Dedifferentiated amniotic fluid mesenchymal stem cell (primary cell): ENCODE data around the gene ASCC3.

ENCODE experiments used
- DNase-seq: peaks from one replicate; pipeline ENCODE4 v3.0.0-alpha.2; 2016; ENCODE audit errors: extremely low spot score

The ASCC3 gene

DNA sequence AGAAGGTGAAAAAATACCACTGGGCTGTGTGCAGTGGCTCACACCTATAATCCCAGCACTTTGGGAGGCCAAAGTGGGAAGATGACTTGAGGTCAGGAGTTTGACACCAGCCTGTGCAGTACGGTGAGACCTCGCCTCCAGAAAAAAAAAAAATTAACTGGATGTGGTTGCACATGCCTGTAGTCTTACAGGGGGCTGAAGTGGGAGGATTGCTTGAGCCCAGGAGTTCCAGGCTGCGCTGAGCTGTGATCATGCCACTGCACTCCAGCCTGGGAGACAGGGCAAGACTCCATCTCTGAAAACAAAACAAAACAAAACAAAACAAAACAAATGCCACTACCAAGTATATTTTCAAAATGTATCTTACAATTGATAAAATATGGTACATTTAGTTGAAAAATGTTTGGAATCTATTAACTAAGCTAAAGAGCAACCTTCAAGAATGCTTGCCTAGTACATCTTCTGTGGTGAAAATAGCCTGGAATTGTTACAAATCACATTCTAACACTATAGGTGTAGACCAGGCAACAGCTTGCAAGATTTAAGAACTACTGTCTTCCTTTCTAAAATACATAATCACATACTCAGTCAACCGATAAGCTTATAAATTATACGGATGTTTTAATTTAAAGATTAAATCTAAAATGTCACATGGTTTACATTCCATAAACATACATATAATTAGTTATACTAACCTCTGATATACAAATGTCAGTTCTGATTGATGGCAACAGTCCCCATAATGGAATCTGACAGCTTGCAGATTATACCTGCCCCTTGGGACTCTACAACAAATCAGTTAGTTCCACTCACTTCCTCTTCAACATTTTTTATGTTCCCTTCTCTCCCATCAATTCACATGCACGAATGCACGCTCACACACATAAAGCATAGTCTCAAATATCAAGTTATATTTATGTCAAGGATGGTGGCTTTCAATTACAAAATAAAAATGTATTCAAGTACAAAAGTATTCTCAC, 150.8 kb downstream of the ASCC3 start:
- DNase-seq = no peak

DNA sequence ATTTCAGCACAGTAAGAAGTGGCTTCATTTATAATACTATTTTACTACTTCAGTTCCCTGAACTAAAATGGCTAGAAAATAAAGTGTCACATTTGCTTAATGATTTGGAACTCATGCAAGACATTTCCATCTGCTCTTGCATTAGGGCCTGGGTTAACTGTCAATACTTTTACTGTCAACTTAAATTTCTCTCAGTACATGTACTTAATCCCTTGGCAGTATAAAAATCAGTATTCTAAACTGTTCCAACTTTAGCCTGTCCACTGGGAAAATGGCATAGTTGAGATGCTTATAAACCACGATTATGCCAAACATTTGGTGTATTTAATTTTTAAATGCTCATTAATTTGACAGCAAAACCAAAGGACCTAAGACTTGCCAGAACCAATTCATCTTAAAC, 154.5 kb downstream of the ASCC3 start:
- peak; percentile 20 for DNase-seq

DNA sequence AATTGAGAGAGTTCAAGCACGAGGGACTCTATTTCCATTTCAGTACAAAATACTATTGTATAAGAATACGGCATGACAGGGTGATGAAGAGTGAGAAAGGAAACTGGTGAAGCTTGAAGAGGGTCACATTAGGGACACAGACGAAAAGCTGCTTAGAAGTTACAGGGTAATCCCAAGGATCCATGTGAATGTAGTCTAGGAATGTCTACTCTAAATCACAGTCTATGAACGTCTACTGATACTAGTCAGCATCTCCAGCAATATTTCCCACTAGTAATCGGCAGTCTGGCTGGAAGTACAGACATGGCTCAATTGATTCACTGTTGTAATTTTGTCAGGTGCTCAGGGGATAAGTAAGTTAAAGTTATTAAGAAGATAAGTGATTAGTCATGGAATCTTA, 156.4 kb downstream of the ASCC3 start:
- no peak for DNase-seq

DNA sequence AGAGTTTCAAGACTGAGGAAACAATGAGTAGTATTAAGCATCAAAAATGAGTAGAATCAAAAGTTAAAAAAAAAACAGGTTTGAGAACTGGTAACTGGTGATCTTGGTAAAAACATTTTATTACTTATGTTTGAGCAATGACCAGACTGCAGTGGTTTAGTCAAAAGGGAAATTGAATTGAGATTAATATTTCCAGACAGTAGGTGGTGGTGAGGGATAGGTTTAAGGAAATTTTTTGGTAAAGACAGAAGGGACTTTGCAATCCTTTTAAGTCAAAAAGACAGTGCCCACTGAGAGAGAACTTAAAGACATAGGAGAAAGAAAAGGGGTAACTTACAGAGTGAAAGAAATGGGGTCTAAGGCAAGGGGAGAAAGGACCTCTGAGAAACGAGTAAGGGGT, 156.9 kb downstream of the ASCC3 start:
- no peak for DNase-seq

DNA sequence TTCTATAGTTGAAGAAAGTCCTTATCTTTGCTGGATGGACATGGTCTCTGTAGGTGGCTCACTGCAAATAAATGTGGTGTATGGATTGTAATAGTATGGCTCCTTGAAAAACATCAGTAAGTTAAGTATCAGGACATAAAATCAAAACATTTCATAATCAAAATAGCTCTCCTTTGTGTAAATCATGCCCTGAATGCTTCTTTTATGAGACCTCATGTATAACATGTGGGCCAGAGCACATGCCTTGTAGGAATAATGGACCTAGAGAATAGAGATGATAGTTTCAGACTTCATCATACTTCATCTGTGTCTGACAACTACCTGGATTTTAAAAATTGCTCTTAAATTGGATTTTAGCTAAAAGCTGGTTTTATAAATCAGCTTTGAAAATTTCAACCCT, 159.9 kb downstream of the ASCC3 start:
- no peak for DNase-seq

DNA sequence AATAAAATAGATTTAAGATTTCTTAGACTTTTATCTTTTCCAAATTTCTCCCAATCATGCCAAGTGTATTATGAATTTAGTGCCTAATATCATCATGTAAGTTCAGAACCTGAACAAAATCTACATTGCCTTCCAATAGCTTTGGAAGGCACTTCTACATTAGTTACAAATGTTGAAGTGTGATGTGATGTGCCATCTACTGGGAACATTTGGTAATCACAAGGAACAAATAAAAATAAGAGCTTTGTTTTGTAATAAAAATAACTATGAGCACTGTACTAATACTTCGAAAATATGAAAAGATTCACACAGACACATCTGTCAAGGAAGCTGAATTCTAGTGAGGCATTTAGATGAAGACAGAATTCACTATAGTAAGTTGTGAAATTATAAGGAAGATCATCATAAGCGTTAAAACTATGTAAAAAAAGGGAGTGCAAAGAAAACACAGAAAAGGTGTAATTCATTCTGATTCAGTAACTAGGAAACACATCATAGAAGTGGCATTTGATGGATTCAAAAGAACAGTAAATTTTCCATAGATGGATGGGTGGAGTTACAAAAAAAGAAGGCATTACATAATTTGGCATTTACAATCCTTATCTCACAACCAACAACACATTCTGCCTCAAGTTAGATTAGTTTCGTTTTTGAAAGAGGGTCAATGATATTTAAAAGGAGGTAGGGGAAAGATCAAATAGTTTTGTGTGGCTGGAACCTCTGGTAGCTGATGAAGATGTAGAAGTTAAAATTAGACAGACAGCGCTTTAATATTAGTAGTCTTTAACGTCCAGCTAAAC, 161.0 kb downstream of the ASCC3 start:
- peak; percentile 44 for DNase-seq

DNA sequence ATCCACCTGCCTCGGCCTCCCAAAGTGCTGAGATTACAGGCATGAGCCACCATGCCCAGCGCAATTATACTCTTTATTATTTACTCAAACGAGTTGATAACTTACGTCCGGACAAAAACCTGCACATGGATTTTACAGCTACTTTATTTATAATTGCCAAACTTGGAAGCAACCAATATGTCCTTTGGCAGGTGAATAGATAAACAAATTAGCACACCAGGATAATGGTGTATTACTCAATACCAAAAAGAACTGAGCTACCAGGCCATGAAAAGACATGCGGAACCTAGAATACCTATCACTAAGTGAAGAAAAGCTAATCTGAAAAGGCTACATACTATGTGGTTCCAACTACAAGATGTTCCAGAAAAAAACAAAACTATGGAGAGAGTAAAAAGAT, 168.1 kb downstream of the ASCC3 start:
- DNase-seq = no peak

DNA sequence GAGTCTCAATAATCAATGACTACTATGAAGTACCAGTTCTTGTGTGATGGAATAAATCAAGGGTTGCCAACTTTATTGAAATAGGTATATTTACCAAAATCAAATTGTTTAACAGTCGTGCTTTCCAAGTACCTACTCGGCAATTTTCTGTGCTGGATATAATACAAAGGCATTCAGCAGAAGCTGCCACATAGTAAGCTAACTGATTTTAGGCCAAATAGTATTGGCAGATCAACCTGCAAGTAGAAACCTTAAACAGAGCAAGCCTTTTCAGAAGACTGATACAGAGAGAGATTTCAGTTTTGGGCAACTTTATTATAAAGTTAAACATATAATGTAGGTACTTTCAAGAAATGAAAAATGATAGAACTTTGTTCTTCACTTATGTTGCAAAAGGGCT, 174.6 kb downstream of the ASCC3 start:
- DNase-seq = no peak

DNA sequence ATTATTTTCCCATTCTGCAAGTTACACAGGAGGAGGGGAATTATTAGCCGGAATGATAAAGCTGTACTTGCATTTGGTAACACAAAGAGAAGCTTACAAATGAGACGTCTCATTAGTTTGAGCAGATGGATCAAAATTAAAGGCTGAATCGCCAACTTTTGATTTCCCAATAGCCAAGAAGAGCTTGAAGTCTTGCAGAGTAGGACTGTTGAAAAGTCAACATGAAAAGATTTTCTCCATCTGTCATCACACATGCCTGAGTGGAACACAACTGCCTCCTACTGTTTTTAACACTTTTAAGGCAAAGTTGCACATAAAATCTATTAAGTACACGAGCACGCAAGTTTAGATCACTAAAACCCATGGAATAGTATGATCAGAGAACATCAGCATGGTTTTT, 176.2 kb downstream of the ASCC3 start:
- DNase-seq = no peak

DNA sequence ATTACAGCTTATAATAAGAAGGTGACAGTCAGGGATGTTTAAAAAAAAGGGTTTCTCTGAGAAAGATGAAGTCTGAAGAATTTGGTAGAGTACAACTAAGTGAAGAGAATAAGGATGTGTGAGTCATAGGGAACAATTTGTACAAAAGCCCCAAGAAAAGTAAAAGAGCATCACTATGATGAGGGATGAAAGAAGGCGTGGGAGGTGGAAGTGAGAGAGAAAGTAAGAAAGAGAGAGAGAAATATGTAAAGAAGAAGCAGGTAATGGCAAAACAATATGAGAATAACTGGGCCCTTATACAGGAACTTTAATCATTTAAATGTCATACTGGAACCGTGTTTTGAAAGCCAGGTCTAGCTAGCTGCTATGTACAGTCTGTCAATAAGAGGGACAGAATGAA, 179.4 kb downstream of the ASCC3 start:
- DNase-seq = no peak

DNA sequence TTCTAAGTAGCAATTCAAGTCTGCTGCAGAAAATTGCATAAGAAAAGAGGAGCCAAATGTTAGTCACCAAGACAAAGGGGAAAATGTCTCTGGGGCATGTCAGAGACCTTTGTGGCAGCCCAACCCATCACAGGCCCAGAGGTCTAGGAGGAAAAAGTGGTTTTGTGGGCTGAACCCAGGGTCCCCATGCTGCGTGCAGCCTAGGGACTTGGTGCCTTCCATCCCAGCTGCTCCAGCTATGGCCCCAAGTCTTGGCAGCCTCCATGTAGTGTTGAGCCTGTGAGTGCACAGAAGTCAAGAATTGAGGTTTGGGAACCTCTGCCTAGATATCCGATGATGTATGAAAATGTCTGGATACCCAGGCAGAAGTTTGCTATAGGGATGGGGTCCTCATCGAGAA, 181.1 kb downstream of the ASCC3 start:
- DNase-seq = no peak

DNA sequence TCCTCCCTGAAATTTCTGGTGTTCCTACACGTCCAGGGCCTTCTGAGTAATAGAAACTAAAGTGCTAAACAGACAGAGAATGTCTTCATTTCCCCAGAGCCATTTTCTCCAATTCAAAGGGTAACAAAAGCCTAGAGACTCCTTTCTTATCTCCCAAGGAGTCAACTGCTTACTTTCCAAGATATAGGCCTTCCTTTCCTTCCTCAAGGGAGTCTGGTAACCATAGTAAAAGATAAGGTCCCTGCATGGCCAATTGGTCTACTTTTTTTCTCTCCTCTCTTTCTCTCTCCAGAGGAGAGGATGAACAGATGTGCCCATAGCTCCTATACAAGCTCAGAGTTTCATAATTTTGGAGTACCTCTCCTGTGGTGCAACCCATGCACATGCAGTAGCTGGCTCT, 185.7 kb downstream of the ASCC3 start:
- DNase-seq = no peak

DNA sequence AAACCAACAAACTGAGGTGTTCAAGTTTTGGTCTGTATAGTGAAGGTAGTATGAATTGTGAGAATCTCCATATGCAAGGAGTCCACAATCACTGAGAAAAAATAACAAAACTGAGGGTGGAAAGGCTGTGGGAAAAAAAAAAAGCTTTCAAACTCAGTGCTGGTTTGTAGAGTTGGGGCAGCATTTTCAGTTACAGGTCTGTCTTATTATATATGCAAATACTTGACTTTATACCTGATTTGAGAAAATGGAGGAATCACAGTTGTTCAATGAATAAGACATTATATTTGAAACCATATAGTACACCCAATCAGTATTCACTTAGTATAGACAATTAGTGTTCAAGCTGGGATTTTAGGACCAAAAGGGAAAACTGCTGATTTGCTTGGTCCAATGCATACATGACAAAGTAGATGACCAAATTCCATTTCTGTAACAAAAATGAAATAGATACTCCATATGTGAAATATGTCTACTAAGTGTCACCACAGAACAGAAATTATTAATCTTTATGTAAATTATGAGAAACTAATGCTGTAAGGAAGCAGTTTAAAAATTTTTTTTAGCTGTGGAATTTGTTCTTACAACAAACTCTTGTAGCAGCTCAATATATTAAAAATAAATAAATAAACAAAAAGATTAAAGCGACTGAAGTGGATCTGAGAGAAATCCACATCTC, 187.7 kb downstream of the ASCC3 start:
- no peak for DNase-seq

DNA sequence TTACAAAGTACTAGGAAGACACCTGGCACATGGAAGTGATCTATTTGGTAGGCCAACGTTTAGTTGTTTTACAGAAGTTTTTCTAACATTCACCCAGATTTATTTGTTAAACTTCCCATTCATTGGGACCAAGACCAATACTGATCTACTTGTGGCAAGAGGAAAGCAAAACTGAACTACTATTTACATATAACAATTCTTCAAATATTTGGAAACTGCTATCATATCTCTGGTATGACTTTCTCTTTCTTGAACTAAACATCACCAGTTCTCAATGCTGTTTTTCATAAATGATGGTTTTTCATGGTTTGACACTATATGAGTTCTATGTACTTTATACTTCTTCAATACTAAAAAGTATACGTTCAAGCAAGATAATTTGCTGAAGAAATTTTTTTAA, 189.2 kb downstream of the ASCC3 start:
- no peak for DNase-seq

DNA sequence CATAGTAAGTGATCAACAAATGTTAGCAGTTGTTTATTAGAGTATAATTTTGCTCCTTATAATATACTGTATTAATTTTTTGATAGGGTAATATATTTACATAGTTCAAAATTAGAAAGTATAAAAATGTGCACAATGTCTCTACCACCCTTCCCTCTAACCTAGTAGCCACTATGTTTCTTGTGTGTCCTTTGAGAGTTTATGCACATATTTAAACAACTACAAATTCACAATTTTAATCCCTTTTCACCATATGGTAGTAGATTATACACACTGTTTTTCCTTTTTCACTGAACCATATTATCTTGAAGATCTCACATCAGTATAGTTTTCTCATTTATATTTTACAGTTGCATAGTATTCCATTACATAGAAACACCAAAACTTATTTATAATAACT, 194.9 kb downstream of the ASCC3 start:
- DNase-seq = no peak

DNA sequence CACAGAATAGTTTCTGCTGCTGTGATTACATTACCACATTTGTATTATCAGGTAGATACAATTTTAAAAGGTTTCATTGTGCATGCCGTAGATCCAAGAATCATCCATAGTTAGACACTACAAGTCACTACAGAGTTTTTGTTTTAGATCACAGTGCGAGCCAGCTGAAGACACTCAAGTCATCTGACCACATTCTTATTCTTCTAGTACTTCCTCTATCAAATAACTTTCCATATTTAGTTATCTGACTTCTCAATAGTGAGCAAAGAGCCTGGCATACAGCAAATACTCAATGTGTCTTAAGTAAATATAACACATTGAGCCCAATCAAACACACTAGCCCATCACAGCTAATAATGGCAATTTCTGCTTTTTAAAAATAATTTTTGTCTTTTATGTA, 195.4 kb downstream of the ASCC3 start:
- no peak for DNase-seq

DNA sequence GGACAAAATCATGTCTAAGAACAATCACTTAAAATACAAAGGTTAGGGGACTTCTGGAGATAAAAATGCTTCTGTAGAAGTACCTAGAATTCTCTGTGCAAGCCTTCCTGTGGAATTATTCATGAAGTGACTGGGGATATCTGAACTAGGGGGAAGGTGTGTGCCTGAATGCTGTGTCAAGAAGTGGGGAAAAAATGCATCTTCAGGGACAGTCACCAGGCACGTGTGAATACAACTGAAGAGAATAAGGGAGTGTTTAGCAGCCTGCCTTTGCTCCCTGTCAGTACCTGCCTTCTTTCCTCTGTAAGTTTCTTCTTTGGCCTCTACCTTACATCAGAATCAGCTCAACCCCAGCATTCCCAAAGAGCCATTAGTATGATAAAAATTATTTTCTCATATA, 201.0 kb downstream of the ASCC3 start:
- DNase-seq = no peak

DNA sequence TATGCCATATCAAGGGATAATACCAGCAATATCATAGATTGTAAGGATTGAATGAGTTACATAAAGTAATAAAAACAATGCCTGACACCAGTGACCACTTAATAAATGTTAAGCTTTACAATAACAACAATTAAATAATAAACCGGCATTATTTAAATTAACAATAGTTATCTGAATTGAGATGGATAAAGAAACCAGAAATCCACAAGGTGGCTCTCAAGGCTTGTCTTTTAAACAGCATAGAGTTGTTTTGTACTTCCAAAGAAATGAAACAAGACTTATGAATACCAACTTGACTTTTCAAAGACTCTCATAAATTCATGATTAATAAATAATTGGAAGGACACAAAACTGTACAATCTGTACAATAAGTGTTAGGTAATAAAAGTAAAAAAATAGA, 203.1 kb downstream of the ASCC3 start:
- DNase-seq = no peak

DNA sequence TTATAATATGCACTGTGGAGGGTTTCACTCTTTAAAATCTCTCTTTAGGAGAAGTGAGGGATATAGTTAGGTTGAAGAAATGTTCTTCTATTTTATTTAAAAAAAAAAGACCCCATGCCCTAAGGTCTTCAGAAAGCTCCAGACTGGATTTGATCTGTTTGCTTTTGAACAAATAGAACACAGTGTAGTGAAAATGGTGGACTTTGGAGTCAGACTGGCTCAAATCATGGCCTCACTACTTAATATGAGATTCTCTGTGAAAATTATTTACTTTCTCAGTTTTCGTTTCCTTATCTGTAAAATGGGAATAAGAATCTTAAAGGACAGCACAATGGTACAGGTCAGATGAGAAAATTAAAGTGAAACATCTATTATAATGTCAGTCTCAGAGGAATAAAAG, 203.9 kb downstream of the ASCC3 start:
- DNase-seq = no peak

DNA sequence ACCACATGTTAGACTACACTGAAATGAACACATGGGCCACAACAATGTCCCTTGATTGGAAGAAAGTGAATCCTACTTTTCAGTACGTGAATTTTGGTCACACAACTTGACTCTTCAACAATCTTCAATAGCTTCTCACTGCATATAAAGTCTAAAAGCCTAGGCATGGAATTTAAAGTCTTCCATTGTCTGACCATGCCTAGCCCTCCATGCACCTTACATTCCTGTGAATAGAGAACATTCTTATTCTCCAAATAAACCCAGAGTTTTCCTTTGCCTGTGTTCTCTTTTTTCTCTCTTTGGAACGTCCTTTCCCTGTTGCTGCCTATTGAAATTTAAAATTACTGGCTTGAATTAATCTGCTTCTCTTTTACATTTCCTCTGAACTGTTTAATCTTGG, 207.5 kb downstream of the ASCC3 start:
- no peak for DNase-seq

DNA sequence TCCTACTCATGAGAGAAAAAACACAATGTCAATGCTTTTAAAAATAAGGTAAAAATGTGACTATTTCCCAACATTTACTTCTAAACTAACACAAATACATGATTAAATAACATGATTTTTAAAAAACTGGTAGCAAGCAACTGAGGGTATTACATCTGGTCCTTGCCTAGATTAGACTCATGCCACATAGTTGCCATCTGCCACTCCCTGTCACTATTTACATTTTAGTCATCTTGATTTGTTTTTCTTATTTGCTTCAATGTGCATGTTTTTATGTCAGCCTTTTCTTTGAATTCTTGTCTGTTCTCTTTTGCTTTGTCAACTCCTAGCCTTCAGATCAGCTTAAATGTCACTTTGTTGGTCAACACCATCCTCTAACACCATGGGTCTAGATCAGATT, 209.4 kb downstream of the ASCC3 start:
- no peak for DNase-seq

DNA sequence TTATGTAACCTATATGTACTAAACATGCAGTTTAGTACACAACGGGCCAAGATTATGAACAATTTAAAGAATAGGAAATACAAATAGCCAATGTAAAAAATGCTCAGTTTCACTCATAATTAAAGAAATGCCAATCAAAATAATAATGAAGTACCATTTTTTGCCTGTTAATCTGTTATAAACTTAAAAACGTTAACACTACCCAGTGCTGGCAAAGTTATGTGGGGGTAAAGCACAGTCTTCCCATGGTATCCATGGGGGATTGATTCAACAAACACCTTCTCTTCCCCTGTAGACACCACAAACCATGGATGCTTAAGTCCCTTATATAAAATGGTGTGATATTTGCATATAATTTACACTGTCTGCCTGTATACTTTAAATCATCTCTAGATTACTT, 211.1 kb downstream of the ASCC3 start:
- DNase-seq = no peak

DNA sequence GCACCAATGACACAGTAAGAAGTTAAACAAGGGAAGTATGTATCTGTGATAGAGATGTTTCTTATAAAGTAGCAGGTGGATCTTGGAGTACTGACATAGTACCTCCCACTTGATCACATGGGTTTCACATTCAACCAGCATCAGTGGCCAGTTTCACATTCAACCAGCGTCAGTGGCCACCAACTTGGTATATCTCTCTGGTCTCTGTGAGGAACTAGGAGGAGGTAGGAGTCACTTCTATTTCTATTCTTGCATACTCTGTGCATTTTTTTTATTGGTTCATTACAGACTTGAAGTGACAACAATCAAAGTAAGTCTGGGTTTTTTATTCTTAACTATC, 216.1 kb downstream of the ASCC3 start:
- no peak for DNase-seq
